WTC11 (cell line): ENCODE data around the gene SPPL2B. TPM values are rescaled to one million over a fixed set of nuclear protein-coding genes. Genes with fewer than 3 reads are reported as not detected.
A peak's percentile ranks its signal among the peaks of the same experiment; 100 is the strongest.

Source experiments
- ATAC-seq: fragments of 200-7000 bp; cut with Tn5 transposase; 2 replicates; pipeline ENCODE4 v1.10.0; 2021; ENCODE audit warnings: mild to moderate bottlenecking, moderate library complexity
- CTCF ChIA-PET: fragments of 300-600 bp; sonication (Branson Sonifier 250); formaldehyde crosslinking; loops from one replicate; lab custom pipeline; 2021; ENCODE audit warnings: antibody characterized with exemption; lab: Charles Lee
- POLR2A ChIA-PET: fragments of 350-600 bp; sonication (Branson Sonifier 250); formaldehyde crosslinking; loops from one replicate; lab custom pipeline; 2021; ENCODE audit warnings: antibody characterized with exemption; lab: Charles Lee
- DNase-seq: peaks from one replicate; pipeline ENCODE4 v3.0.0; 2021; ENCODE audit warnings: low spot score
- H3K27ac Mint-ChIP-seq: 2 replicates; pipeline ENCODE4 v1.8.0; 2021; ENCODE audit warnings: mixed read lengths
- H3K27me3 Mint-ChIP-seq: 2 replicates; pipeline ENCODE4 v1.8.0; 2021; ENCODE audit warnings: low read depth, mild to moderate bottlenecking, moderate library complexity, mixed read lengths
- H3K36me3 Mint-ChIP-seq: 2 replicates; pipeline ENCODE4 v1.8.0; 2021; ENCODE audit warnings: mixed read lengths
- H3K4me1 Mint-ChIP-seq: 2 replicates; pipeline ENCODE4 v1.8.0; 2022; ENCODE audit warnings: mixed read lengths
- H3K4me3 Mint-ChIP-seq: 2 replicates; pipeline ENCODE4 v1.8.0; 2021; ENCODE audit warnings: mild to moderate bottlenecking, moderate library complexity, mixed read lengths
- H3K9me3 Mint-ChIP-seq: 2 replicates; pipeline ENCODE4 v1.8.0; 2021; ENCODE audit warnings: mixed read lengths
- ATF1 ChIP-seq: sonication (generic); formaldehyde crosslinking; IDR thresholded peaks from 2 replicates; pipeline ENCODE4 v1.8.1; 2023; ENCODE audit warnings: mild to moderate bottlenecking, moderate library complexity, missing genetic modification reagents
- CBFB ChIP-seq: sonication (generic); formaldehyde crosslinking; IDR thresholded peaks from 2 replicates; pipeline ENCODE4 v1.8.1; 2022; ENCODE audit warnings: mild to moderate bottlenecking, low read depth, missing genetic modification reagents
- CREB1 ChIP-seq: sonication (generic); formaldehyde crosslinking; IDR thresholded peaks from 2 replicates; pipeline ENCODE4 v1.8.0; 2023; ENCODE audit warnings: mild to moderate bottlenecking, missing genetic modification reagents
- ELF4 ChIP-seq: sonication (generic); formaldehyde crosslinking; IDR thresholded peaks from 2 replicates; pipeline ENCODE4 v1.8.1; 2022; ENCODE audit warnings: low read depth, mild to moderate bottlenecking, moderate library complexity, missing genetic modification reagents
- ESRRA ChIP-seq: sonication (generic); formaldehyde crosslinking; IDR thresholded peaks from 2 replicates; pipeline ENCODE4 v1.8.1; 2022; ENCODE audit warnings: mild to moderate bottlenecking, missing genetic modification reagents, borderline replicate concordance
- FOXK1 ChIP-seq: sonication (generic); formaldehyde crosslinking; IDR thresholded peaks from 2 replicates; pipeline ENCODE4 v1.8.0; 2022; ENCODE audit warnings: mild to moderate bottlenecking, moderate library complexity, missing genetic modification reagents
- GABPB1 ChIP-seq: sonication (generic); formaldehyde crosslinking; IDR thresholded peaks from 2 replicates; pipeline ENCODE4 v1.8.1; 2023; ENCODE audit warnings: mild to moderate bottlenecking, missing genetic modification reagents
- GRHL2 ChIP-seq: fragments of 250-450 bp; sonication (Bioruptor Pico); IDR thresholded peaks from 2 replicates; pipeline ENCODE4 v1.8.0; 2022; ENCODE audit warnings: mild to moderate bottlenecking, moderate library complexity; ENCODE audit not compliant: insufficient replicate concordance, severe bottlenecking
- HMGA2 ChIP-seq: fragments of 250-450 bp; sonication (Bioruptor Pico); IDR thresholded peaks from 2 replicates; pipeline ENCODE4 v1.4.0; 2021; ENCODE audit warnings: mild to moderate bottlenecking, moderate library complexity
- JUN ChIP-seq: sonication (generic); formaldehyde crosslinking; IDR thresholded peaks from 2 replicates; pipeline ENCODE4 v1.8.0; 2023; ENCODE audit warnings: mild to moderate bottlenecking, missing genetic modification reagents
- NFE2L1 ChIP-seq: sonication (generic); formaldehyde crosslinking; IDR thresholded peaks from 2 replicates; pipeline ENCODE4 v1.8.1; 2023; ENCODE audit warnings: missing genetic modification reagents
- NFYB ChIP-seq: sonication (generic); formaldehyde crosslinking; conservative IDR thresholded peaks from 2 replicates; pipeline ENCODE4 v1.8.0; 2022; ENCODE audit warnings: low read depth, missing genetic modification reagents
- OVOL2 ChIP-seq: fragments of 250-450 bp; sonication (Bioruptor Pico); IDR thresholded peaks from 2 replicates; pipeline ENCODE4 v1.9.0; 2021; ENCODE audit warnings: mild to moderate bottlenecking, borderline replicate concordance
- PRRX2 ChIP-seq: fragments of 250-450 bp; sonication (Bioruptor Pico); IDR thresholded peaks from 2 replicates; pipeline ENCODE4 v1.8.0; 2021; ENCODE audit warnings: mild to moderate bottlenecking
- RORB ChIP-seq: fragments of 250-450 bp; sonication (Bioruptor Pico); IDR thresholded peaks from 2 replicates; pipeline ENCODE4 v1.9.0; 2021; ENCODE audit warnings: mild to moderate bottlenecking
- SMAD4 ChIP-seq: sonication (generic); formaldehyde crosslinking; IDR thresholded peaks from 2 replicates; pipeline ENCODE4 v1.8.0; 2022; ENCODE audit warnings: mild to moderate bottlenecking, missing genetic modification reagents
- SOX15 ChIP-seq: fragments of 250-450 bp; sonication (Bioruptor Pico); IDR thresholded peaks from 2 replicates; pipeline ENCODE4 v1.9.0; 2021; ENCODE audit warnings: mild to moderate bottlenecking
- TCF7 ChIP-seq: sonication (generic); formaldehyde crosslinking; IDR thresholded peaks from 2 replicates; pipeline ENCODE4 v1.8.0; 2022; ENCODE audit warnings: mild to moderate bottlenecking, low read depth, missing genetic modification reagents, moderate library complexity
- ZNF121 ChIP-seq: sonication (generic); formaldehyde crosslinking; IDR thresholded peaks from 2 replicates; pipeline ENCODE4 v1.8.0; 2023; ENCODE audit warnings: missing genetic modification reagents
- ZNF219 ChIP-seq: sonication (generic); formaldehyde crosslinking; IDR thresholded peaks from 2 replicates; pipeline ENCODE4 v1.8.0; 2023; ENCODE audit warnings: missing genetic modification reagents, mild to moderate bottlenecking, borderline replicate concordance
- total RNA-seq: library from RNA; stranded (reverse); gene quantifications from 3 replicates; pipeline ENCODE4 v1.2.3, GENCODE V29; 2021
- TF ChIP-seq, protein P1 (sequence below): fragments of 200-600 bp; IDR thresholded peaks from 2 replicates; pipeline ENCODE4 v1.8.0; 2022; ENCODE audit warnings: antibody characterized with exemption
- TF ChIP-seq, protein P2 (sequence below): sonication (generic); formaldehyde crosslinking; conservative IDR thresholded peaks from 2 replicates; pipeline ENCODE4 v1.8.1; 2022; ENCODE audit warnings: mild to moderate bottlenecking, missing genetic modification reagents
- TF ChIP-seq, protein P3 (sequence below): sonication (generic); formaldehyde crosslinking; IDR thresholded peaks from 2 replicates; pipeline ENCODE4 v1.8.0; 2023; ENCODE audit warnings: missing genetic modification reagents
- TF ChIP-seq, protein P4 (sequence below): sonication (generic); formaldehyde crosslinking; IDR thresholded peaks from 2 replicates; pipeline ENCODE4 v1.8.0; 2022; ENCODE audit warnings: mild to moderate bottlenecking, missing genetic modification reagents

Gene SPPL2B
- total RNA-seq, 1 experiment from 2014 or later = 117 TPM

DNA sequence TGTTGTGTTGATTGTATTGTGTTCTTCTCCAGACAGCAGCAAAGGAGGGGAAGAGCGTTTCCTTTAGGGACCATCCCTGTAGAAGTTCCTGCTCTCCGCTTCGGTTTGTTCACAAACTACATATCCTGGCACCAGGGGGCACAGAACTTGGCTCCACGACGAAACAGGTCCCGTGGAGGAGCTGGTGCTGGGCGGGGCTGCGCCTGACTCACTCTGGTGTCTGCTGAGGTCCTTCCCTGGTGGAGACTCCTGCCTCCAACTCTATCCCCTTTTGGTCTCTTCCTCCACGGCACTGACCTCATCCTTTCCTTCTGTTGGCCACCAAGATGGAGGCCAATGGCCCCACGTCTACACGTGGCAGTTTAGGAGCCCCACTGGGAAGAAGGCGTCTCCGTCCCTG is 46.3 kb downstream of the SPPL2B start:
- Mint-ChIP-seq H3K9me3 (peaks cover 32% of the 10 kb centered on the region), H3K4me3 (no peak overlapping the region), H3K4me1 (no peaks in the 10 kb centered on the region), H3K36me3 (peaks cover 11% of the 10 kb centered on the region), H3K27me3 (peaks cover 14% of the 10 kb centered on the region), H3K27ac (no peak overlapping the region)
- POLR2A ChIA-PET = no interaction called here
- ATAC-seq (no peak), DNase-seq (no peak)
- TF ChIP-seq CBFB (CRISPR knock-in tag) (no peak), JUN (CRISPR knock-in tag) (no peak), FOXK1 (CRISPR knock-in tag) (no peak), GABPB1 (CRISPR knock-in tag) (no peak), PRRX2 (no peak), CREB1 (no peak), SOX15 (no peak), SMAD4 (CRISPR knock-in tag) (no peak), HMGA2 (CRISPR knock-in tag) (no peak), NFE2L1 (CRISPR knock-in tag) (no peak)
- TF ChIP-seq, protein P1, sequence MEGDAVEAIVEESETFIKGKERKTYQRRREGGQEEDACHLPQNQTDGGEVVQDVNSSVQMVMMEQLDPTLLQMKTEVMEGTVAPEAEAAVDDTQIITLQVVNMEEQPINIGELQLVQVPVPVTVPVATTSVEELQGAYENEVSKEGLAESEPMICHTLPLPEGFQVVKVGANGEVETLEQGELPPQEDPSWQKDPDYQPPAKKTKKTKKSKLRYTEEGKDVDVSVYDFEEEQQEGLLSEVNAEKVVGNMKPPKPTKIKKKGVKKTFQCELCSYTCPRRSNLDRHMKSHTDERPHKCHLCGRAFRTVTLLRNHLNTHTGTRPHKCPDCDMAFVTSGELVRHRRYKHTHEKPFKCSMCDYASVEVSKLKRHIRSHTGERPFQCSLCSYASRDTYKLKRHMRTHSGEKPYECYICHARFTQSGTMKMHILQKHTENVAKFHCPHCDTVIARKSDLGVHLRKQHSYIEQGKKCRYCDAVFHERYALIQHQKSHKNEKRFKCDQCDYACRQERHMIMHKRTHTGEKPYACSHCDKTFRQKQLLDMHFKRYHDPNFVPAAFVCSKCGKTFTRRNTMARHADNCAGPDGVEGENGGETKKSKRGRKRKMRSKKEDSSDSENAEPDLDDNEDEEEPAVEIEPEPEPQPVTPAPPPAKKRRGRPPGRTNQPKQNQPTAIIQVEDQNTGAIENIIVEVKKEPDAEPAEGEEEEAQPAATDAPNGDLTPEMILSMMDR = no peak
- TF ChIP-seq, protein P2, sequence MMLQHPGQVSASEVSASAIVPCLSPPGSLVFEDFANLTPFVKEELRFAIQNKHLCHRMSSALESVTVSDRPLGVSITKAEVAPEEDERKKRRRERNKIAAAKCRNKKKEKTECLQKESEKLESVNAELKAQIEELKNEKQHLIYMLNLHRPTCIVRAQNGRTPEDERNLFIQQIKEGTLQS (CRISPR knock-in tag) = no peak
- TF ChIP-seq, protein P3, sequence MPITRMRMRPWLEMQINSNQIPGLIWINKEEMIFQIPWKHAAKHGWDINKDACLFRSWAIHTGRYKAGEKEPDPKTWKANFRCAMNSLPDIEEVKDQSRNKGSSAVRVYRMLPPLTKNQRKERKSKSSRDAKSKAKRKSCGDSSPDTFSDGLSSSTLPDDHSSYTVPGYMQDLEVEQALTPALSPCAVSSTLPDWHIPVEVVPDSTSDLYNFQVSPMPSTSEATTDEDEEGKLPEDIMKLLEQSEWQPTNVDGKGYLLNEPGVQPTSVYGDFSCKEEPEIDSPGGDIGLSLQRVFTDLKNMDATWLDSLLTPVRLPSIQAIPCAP (CRISPR knock-in tag) = no peak
- TF ChIP-seq, protein P4, sequence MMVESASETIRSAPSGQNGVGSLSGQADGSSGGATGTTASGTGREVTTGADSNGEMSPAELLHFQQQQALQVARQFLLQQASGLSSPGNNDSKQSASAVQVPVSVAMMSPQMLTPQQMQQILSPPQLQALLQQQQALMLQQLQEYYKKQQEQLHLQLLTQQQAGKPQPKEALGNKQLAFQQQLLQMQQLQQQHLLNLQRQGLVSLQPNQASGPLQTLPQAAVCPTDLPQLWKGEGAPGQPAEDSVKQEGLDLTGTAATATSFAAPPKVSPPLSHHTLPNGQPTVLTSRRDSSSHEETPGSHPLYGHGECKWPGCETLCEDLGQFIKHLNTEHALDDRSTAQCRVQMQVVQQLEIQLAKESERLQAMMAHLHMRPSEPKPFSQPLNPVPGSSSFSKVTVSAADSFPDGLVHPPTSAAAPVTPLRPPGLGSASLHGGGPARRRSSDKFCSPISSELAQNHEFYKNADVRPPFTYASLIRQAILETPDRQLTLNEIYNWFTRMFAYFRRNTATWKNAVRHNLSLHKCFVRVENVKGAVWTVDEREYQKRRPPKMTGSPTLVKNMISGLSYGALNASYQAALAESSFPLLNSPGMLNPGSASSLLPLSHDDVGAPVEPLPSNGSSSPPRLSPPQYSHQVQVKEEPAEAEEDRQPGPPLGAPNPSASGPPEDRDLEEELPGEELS (CRISPR knock-in tag) = no peak
- CTCF ChIA-PET = no interaction called here

DNA sequence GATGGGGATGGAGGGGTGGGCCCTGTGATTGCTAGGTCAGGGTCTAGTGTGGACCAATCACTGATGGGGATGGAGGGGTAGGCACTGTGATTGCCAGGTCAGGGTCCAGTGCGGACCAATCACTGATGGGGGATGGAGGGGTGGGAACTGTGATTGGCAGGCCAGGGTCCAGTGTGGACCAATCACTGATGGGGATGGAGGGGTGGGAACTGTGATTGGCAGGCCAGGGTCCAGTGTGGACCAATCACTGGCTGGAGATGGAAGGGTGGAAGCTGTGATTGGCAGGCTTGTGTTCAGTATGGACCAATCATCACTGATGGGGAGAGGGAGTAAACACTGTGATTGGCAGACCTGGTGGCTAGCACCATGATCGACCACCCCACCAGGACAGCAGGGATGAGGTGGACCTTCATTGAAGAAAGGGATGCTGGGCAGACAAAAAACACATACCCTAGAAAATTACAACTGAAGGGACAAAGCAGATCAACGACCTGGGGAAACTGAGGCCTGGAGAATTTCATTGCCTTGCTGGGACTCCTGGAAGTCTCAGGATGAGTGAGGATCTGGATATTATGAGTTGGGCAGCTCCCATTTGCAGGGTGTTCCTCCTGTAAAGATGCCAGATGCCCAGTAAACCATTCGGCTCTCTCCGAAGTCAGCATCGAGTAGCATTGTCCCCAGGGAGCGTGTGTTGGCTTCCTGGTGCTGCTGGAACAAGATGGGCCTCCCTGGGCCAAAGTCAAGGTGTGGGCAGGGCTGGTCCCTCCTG is 47.1 kb downstream of the SPPL2B start:
- H3K36me3 Mint-ChIP-seq = peaks cover 11% of the 10 kb centered on the region
- H3K9me3 Mint-ChIP-seq = peaks cover 32% of the 10 kb centered on the region
- H3K4me3 Mint-ChIP-seq = no peak overlapping the region
- POLR2A ChIA-PET = no interaction called here
- no peak overlapping the region for H3K27ac Mint-ChIP-seq
- DNase-seq = no peak
- CTCF ChIA-PET = no interaction called here
- TF ChIP-seq ATF1 (no peak), NFE2L1 (CRISPR knock-in tag) (no peak), NFYB (CRISPR knock-in tag) (peak; percentile 69)
- TF ChIP-seq, all 79 proteins: peak for 1
- no peaks in the 10 kb centered on the region for H3K4me1 Mint-ChIP-seq
- H3K27me3 Mint-ChIP-seq = peaks cover 14% of the 10 kb centered on the region
- ATAC-seq = peak; percentile 51

DNA sequence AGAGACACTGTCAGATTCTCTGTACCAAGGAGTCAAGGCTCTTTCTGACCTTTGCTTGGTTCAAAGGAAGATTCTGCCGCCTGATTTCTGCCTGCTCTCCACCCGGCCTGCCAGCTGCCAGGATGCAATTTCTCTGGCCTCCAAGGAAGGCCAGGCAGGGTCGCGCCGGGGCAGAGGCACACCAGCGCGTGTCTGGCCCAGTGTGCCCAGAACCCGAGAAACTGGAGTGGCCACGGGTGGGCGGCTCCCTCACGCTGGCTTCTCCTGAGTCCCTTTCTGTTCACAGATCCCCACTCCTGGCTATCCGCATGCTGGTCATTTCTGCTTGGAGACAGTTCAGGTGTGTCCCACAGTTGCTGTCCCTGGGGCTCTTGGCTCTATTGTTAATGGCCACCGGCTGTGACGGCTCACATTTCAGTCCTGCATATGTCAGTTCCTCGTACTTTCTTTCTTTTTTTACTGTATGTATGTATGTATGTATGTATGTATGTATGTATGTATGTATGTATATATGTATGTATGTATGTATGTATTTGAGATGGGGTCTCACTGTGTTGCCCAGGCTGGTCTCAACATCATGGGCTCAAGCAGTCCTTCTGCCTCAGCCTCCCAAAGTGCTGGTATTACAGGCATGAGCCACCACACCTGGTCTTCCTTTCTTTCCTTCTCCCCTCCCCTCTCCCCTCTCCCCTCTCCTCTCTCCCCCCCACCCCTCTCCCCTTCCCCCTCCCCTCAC is 48.5 kb downstream of the SPPL2B start:
- no peak for ATAC-seq
- DNase-seq = no peak
- TF ChIP-seq GRHL2 (no peak), ELF4 (no peak), RORB (no peak), ZNF219 (CRISPR knock-in tag) (no peak), TCF7 (CRISPR knock-in tag) (no peak), ESRRA (CRISPR knock-in tag) (no peak), OVOL2 (CRISPR knock-in tag) (no peak), ZNF121 (CRISPR knock-in tag) (no peak)
- TF ChIP-seq, protein P3 (CRISPR knock-in tag) = no peak

More for the DNA sequence above, 48.5 kb downstream of the SPPL2B start:
- Mint-ChIP-seq H3K36me3 (peaks cover 11% of the 10 kb centered on the region), H3K4me1 (no peaks in the 10 kb centered on the region), H3K9me3 (peaks cover 36% of the 10 kb centered on the region), H3K4me3 (no peak overlapping the region), H3K27me3 (peaks cover 14% of the 10 kb centered on the region), H3K27ac (no peak overlapping the region)
- ChIA-PET CTCF (interaction anchor here (0.5 kb wide), 1 partner anchor 85 kb away, joined by 3 read pairs; no protein-coding TSS in a partner anchor), POLR2A (interaction anchor here (0.5 kb wide), 1 partner anchor 238 kb away, joined by 3 read pairs; no protein-coding TSS in a partner anchor)
